Activated naive CD8-positive, alpha-beta T cell treated with anti-CD3 and anti-CD28 coated beads, Interleukin-2, amount 50 U/mL, for 16 hours (primary cell): ENCODE data around the gene MARF1.
"Not testable (repeated sequence)": the region's sequence is repeated elsewhere in the genome, so short reads cannot be mapped to it uniquely, and the experiment has no call there.

Experiments
- DNase-seq: peaks from one replicate; pipeline ENCODE4 v3.0.0-alpha.2; 2020; ENCODE audit warnings: low read depth, low spot score

Gene MARF1

GRCh38 chr16:15599303-15600070, 43.5 kb downstream of the MARF1 start:
- no peak for DNase-seq

- DNase-seq = no peak
These were observed 44.2 kb downstream of the MARF1 start for GRCh38 chr16:15598648-15599190.

- no peak for DNase-seq
These were observed 44.9 kb downstream of the MARF1 start for GRCh38 chr16:15597822-15598647.

GRCh38 chr16:15597135-15597534, 45.8 kb downstream of the MARF1 start:
- no peak for DNase-seq

GRCh38 chr16:15594711-15595320, 48.1 kb downstream of the MARF1 start:
- DNase-seq = no peak

GRCh38 chr16:15593235-15593634, 49.7 kb downstream of the MARF1 start:
- DNase-seq = no peak

- no peak for DNase-seq
These were observed 50.6 kb downstream of the MARF1 start for GRCh38 chr16:15592324-15592723.

GRCh38 chr16:15587152-15587825, 55.7 kb downstream of the MARF1 start:
- no peak for DNase-seq

GRCh38 chr16:15586716-15587115, 56.2 kb downstream of the MARF1 start:
- DNase-seq = no peak

- DNase-seq = no peak
These were observed 57.0 kb downstream of the MARF1 start for GRCh38 chr16:15585956-15586355.

GRCh38 chr16:15583526-15583925, 59.4 kb downstream of the MARF1 start:
- no peak for DNase-seq

- DNase-seq = no peak
These were observed 61.7 kb downstream of the MARF1 start for GRCh38 chr16:15581127-15581815.

- DNase-seq = no peak
These were observed 64.1 kb downstream of the MARF1 start for GRCh38 chr16:15578824-15579223.

GRCh38 chr16:15576960-15577958, 65.7 kb downstream of the MARF1 start:
- DNase-seq = no peak

- DNase-seq = no peak
These were observed 67.5 kb downstream of the MARF1 start for GRCh38 chr16:15575293-15576049.

GRCh38 chr16:15574614-15574948, 68.4 kb downstream of the MARF1 start:
- no peak for DNase-seq

GRCh38 chr16:15573896-15574613, 68.9 kb downstream of the MARF1 start:
- not testable (repeated sequence) for DNase-seq

GRCh38 chr16:15573274-15573895, 69.6 kb downstream of the MARF1 start:
- no peak for DNase-seq
